ENCODE results near the gene DNAH12.

The DNAH12 gene

DNA sequence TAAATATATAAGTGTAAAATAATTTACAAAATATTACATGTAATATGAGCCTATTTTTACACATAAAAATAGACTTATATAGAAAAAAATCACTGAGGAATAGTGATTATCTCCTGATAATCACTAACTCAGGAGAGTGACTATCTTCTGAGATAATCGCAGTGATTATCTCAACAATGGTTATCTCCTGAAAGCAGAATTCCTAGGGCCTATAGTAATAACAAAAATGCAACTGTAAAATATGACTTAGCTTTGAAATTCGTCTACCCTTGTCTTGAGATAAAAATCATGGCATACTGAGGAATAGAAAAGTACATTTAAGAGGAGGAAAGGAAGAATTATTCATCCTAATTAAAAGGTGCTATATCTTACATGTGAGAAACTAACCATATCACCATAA lies 134.7 kb downstream of the DNAH12 start:
- Histone ChIP-seq H3K9me3 (ENCODE audit: insufficient read depth, low read length) (no peaks in the 10 kb centered on the region), H2AFZ (ENCODE audit: low read depth, low read length) (no peak overlapping the region), H3K4me2 (ENCODE audit: low read length) (no peak overlapping the region), H3K4me1 (ENCODE audit: low read length) (no peaks in the 10 kb centered on the region), H3K4me3 (ENCODE audit: low read length) (no peak overlapping the region), H3K9ac (ENCODE audit: low read length) (no peak overlapping the region), H4K20me1 (ENCODE audit: insufficient read depth, low read length) (no peaks in the 10 kb centered on the region), H3K27me3 (ENCODE audit: low read depth, low read length) (peaks cover 8% of the 10 kb centered on the region; the same call in 1 of the 2 replicates), H3K79me2 (ENCODE audit: low read length) (no peaks in the 10 kb centered on the region), H3K27ac (ENCODE audit: low read length) (no peak overlapping the region), H3K36me3 (replicated peaks; ENCODE audit: low read depth, low read length) (no peaks in the 10 kb centered on the region)
- TF ChIP-seq, protein P1, sequence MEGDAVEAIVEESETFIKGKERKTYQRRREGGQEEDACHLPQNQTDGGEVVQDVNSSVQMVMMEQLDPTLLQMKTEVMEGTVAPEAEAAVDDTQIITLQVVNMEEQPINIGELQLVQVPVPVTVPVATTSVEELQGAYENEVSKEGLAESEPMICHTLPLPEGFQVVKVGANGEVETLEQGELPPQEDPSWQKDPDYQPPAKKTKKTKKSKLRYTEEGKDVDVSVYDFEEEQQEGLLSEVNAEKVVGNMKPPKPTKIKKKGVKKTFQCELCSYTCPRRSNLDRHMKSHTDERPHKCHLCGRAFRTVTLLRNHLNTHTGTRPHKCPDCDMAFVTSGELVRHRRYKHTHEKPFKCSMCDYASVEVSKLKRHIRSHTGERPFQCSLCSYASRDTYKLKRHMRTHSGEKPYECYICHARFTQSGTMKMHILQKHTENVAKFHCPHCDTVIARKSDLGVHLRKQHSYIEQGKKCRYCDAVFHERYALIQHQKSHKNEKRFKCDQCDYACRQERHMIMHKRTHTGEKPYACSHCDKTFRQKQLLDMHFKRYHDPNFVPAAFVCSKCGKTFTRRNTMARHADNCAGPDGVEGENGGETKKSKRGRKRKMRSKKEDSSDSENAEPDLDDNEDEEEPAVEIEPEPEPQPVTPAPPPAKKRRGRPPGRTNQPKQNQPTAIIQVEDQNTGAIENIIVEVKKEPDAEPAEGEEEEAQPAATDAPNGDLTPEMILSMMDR (IDR thresholded peaks at IDR 0.05; ENCODE audit: low read depth, low read length): no peak
- no peak for TF ChIP-seq EZH2phosphoT487 (IDR thresholded peaks at IDR 0.05; ENCODE audit: low read depth)

DNA sequence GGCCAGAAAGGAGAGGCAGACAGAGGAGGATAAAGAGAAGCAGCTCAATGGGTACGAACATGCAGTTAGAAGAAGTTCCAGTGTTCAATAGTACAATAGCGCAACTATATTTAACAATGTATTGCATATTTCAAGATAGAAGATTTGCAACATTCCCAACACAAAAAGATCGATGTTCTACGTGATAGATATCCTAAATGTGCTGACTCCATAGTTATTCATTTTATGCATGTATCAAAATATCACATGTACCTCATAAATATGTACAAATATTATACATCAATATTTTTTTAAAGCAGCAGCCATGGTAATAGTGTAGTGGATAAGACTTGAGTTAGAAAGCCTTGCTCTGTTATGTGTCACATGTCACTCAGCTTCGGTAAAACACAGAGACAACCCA lies 141.5 kb downstream of the DNAH12 start:
- Histone ChIP-seq H3K4me2 (ENCODE audit: low read length) (peak overlapping the region; percentile 1), H3K9me3 (ENCODE audit: insufficient read depth, low read length) (no peaks in the 10 kb centered on the region), H4K20me1 (ENCODE audit: insufficient read depth, low read length) (no peaks in the 10 kb centered on the region), H3K36me3 (replicated peaks; ENCODE audit: low read depth, low read length) (no peaks in the 10 kb centered on the region), H3K27me3 (ENCODE audit: low read depth, low read length) (peaks cover 13% of the 10 kb centered on the region; the same call in 1 of the 2 replicates), H3K4me1 (ENCODE audit: low read length) (peaks cover 2% of the 10 kb centered on the region), H3K79me2 (ENCODE audit: low read length) (no peaks in the 10 kb centered on the region), H3K27ac (ENCODE audit: low read length) (no peak overlapping the region), H3K4me3 (ENCODE audit: low read length) (no peak overlapping the region), H2AFZ (ENCODE audit: low read depth, low read length) (0 out of 2 replicates have a peak overlapping the region, but pooled peaks have one; percentile 0), H3K9ac (ENCODE audit: low read length) (no peak overlapping the region)
- TF ChIP-seq EZH2phosphoT487 (IDR thresholded peaks at IDR 0.05; ENCODE audit: low read depth): no peak
- TF ChIP-seq, protein P1 (IDR thresholded peaks at IDR 0.05; ENCODE audit: low read depth, low read length): no peak

GRCh38 chr3:57397175-57398026 lies 146.7 kb downstream of the DNAH12 start:
- no peaks in the 10 kb centered on the region for H3K36me3 ChIP-seq (replicated peaks; ENCODE audit: low read depth, low read length)
- H3K4me2 ChIP-seq (ENCODE audit: low read length): peak overlapping the region; percentile 77
- H3K9me3 ChIP-seq (ENCODE audit: insufficient read depth, low read length): no peaks in the 10 kb centered on the region
- no peaks in the 10 kb centered on the region for H4K20me1 ChIP-seq (ENCODE audit: insufficient read depth, low read length)
- H3K4me1 ChIP-seq (ENCODE audit: low read length): peaks cover 8% of the 10 kb centered on the region
- no peak overlapping the region for H3K27ac ChIP-seq (ENCODE audit: low read length)
- 0 out of 2 replicates have a peak overlapping the region, but pooled peaks have one; percentile 18 for H3K9ac ChIP-seq (ENCODE audit: low read length)
- H3K79me2 ChIP-seq (ENCODE audit: low read length): no peaks in the 10 kb centered on the region
- TF ChIP-seq, protein P1 (IDR thresholded peaks at IDR 0.05; ENCODE audit: low read depth, low read length): peak; percentile 96
- no peak for TF ChIP-seq EZH2phosphoT487 (IDR thresholded peaks at IDR 0.05; ENCODE audit: low read depth)
- H3K4me3 ChIP-seq (ENCODE audit: low read length): peak overlapping the region; percentile 64
- peaks cover 13% of the 10 kb centered on the region; the same call in 1 of the 2 replicates for H3K27me3 ChIP-seq (ENCODE audit: low read depth, low read length)
- peak overlapping the region; percentile 100 for H2AFZ ChIP-seq (ENCODE audit: low read depth, low read length)

- Histone ChIP-seq H3K9me3 (ENCODE audit: insufficient read depth, low read length) (no peaks in the 10 kb centered on the region), H4K20me1 (ENCODE audit: insufficient read depth, low read length) (no peaks in the 10 kb centered on the region), H2AFZ (ENCODE audit: low read depth, low read length) (peak overlapping the region; percentile 91), H3K79me2 (ENCODE audit: low read length) (no peaks in the 10 kb centered on the region), H3K9ac (ENCODE audit: low read length) (no peak overlapping the region), H3K4me1 (ENCODE audit: low read length) (peaks cover 12% of the 10 kb centered on the region), H3K4me3 (ENCODE audit: low read length) (no peak overlapping the region), H3K36me3 (replicated peaks; ENCODE audit: low read depth, low read length) (no peaks in the 10 kb centered on the region), H3K4me2 (ENCODE audit: low read length) (no peak overlapping the region), H3K27ac (ENCODE audit: low read length) (no peak overlapping the region), H3K27me3 (ENCODE audit: low read depth, low read length) (peaks cover 5% of the 10 kb centered on the region; the same call in 1 of the 2 replicates)
- TF ChIP-seq EZH2phosphoT487 (IDR thresholded peaks at IDR 0.05; ENCODE audit: low read depth): no peak
- TF ChIP-seq, protein P1 (IDR thresholded peaks at IDR 0.05; ENCODE audit: low read depth, low read length): no peak
Observed at GRCh38 chr3:57393977-57394376, 150.2 kb downstream of the DNAH12 start.
